NB4 (cell line): ENCODE data around the gene PSPC1.

Experiments
- CTCF ChIP-seq: IDR thresholded peaks from one replicate; pipeline ENCODE4 v1.5.1; 2012; ENCODE audit warnings: low read depth, low read length
- MAX ChIP-seq: IDR thresholded peaks from 2 replicates; pipeline ENCODE4 v1.6.1; 2011; ENCODE audit warnings: low read depth, low read length
- MYC ChIP-seq: IDR thresholded peaks from 2 replicates; pipeline ENCODE4 v1.6.1; 2011; ENCODE audit warnings: low read depth, low read length
- POLR2A ChIP-seq: IDR thresholded peaks from 2 replicates; pipeline ENCODE4 v1.6.1; 2011; ENCODE audit warnings: mild to moderate bottlenecking; ENCODE audit not compliant: insufficient read length; ENCODE audit errors: extremely low read depth

GRCh38 chr13:19791953-19792537 lies 9.3 kb upstream of the PSPC1 start:
- no peak for TF ChIP-seq POLR2A
- TF ChIP-seq CTCF = no peak
- no peak for TF ChIP-seq MAX
- no peak for TF ChIP-seq MYC
